SKM-1 (cell line): Measurements from ENCODE around the gene KLF14.
"Not testable (repeated sequence)": the region's sequence is repeated elsewhere in the genome, so short reads cannot be mapped to it uniquely, and the experiment has no call there.

Experiments used
- DNase-seq: peaks from one replicate; lab custom pipeline; 2025; ENCODE audit not compliant: unreplicated experiment; lab: John Stamatoyannopoulos, UW

The KLF14 gene

GRCh38 chr7:130719541-130719940 is 14.5 kb downstream of the KLF14 start:
- DNase-seq, result no peak

- DNase-seq, result no peak
Measured at GRCh38 chr7:130712416-130712815, 21.6 kb downstream of the KLF14 start.

GRCh38 chr7:130708766-130709165 is 25.2 kb downstream of the KLF14 start:
- DNase-seq, result no peak

- no peak for DNase-seq
Measured at GRCh38 chr7:130708001-130708400, 26.0 kb downstream of the KLF14 start.

- DNase-seq, result no peak
Measured at GRCh38 chr7:130703851-130704250, 30.2 kb downstream of the KLF14 start.

GRCh38 chr7:130701650-130702049 is 32.4 kb downstream of the KLF14 start:
- DNase-seq, result no peak

- no peak for DNase-seq
Measured at GRCh38 chr7:130700760-130701159, 33.2 kb downstream of the KLF14 start.

GRCh38 chr7:130699686-130700085 is 34.3 kb downstream of the KLF14 start:
- no peak for DNase-seq

GRCh38 chr7:130697820-130698219 is 36.2 kb downstream of the KLF14 start:
- DNase-seq, result no peak

- peak; percentile 32 for DNase-seq
Measured at GRCh38 chr7:130695840-130696239, 38.2 kb downstream of the KLF14 start.

- DNase-seq, result not testable (repeated sequence)
Measured at GRCh38 chr7:130692396-130692795, 41.6 kb downstream of the KLF14 start.

- no peak for DNase-seq
Measured at GRCh38 chr7:130689683-130690082, 44.3 kb downstream of the KLF14 start.

- DNase-seq, result no peak
Measured at GRCh38 chr7:130683026-130683425, 51.0 kb downstream of the KLF14 start.
